Uterus (tissue), 2 donors: Measurements from ENCODE around the gene TMEM176B.

ENCODE experiments used
- POLR2A ChIP-seq, 2 donors: fragments of 450-650 bp; IDR thresholded peaks; one replicate each; pipeline ENCODE4 v1.6.1; 2016; ENCODE audit warnings: antibody characterized with exemption in 2 of 2, mild to moderate bottlenecking in 1 of 2, moderate library complexity in 1 of 2
- TF ChIP-seq, protein P1 (sequence below), 4 experiments: fragments of 200-600 bp in 2 of 4; fragments of 450-650 bp in 2 of 4; sonication (generic) in 2 of 4; IDR thresholded peaks; one replicate each; pipeline ENCODE4 v1.5.1; 2016 to 2019; ENCODE audit warnings: antibody characterized with exemption in 4 of 4, mild to moderate bottlenecking in 2 of 4, moderate library complexity in 1 of 4

GRCh38 chr7:150781103-150781502 lies 19.1 kb downstream of the TMEM176B start:
- TF ChIP-seq, protein P1, sequence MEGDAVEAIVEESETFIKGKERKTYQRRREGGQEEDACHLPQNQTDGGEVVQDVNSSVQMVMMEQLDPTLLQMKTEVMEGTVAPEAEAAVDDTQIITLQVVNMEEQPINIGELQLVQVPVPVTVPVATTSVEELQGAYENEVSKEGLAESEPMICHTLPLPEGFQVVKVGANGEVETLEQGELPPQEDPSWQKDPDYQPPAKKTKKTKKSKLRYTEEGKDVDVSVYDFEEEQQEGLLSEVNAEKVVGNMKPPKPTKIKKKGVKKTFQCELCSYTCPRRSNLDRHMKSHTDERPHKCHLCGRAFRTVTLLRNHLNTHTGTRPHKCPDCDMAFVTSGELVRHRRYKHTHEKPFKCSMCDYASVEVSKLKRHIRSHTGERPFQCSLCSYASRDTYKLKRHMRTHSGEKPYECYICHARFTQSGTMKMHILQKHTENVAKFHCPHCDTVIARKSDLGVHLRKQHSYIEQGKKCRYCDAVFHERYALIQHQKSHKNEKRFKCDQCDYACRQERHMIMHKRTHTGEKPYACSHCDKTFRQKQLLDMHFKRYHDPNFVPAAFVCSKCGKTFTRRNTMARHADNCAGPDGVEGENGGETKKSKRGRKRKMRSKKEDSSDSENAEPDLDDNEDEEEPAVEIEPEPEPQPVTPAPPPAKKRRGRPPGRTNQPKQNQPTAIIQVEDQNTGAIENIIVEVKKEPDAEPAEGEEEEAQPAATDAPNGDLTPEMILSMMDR (IDR thresholded peaks at IDR 0.05): no peak
- no peak for TF ChIP-seq POLR2A (IDR thresholded peaks at IDR 0.05)
